K562 (cell line): ENCODE results near the gene SOAT1. TPM values are rescaled to one million over a fixed set of nuclear protein-coding genes. Genes with fewer than 3 reads are reported as not detected.

Experiments
- ARID1B ChIP-seq: fragments of 450-650 bp; IDR thresholded peaks from 2 replicates; pipeline ENCODE4 v1.6.1; 2016; ENCODE audit warnings: antibody characterized with exemption, mild to moderate bottlenecking, inconsistent platforms
- BMI1 ChIP-seq: fragments of 150-350 bp; IDR thresholded peaks from 2 replicates; pipeline ENCODE4 v1.6.1; 2014; ENCODE audit warnings: low read length
- BRD9 ChIP-seq: fragments of 450-650 bp; IDR thresholded peaks from 2 replicates; pipeline ENCODE4 v1.6.1; 2018; ENCODE audit warnings: low read depth; ENCODE audit not compliant: partially characterized antibody
- CTCF ChIP-seq, 3 experiments: IDR thresholded peaks in 2 of 3; conservative IDR thresholded peaks in 1 of 3; 2 replicates each; pipeline ENCODE4 v1.5.1; 2011 to 2012; ENCODE audit warnings: low read length in 3 of 3, mild to moderate bottlenecking in 3 of 3, control low read depth in 2 of 3, improper control_type of control experiment in 1 of 3, inconsistent platforms in 1 of 3, low read depth in 1 of 3, mixed read lengths in 1 of 3, moderate library complexity in 1 of 3; ENCODE audit not compliant: insufficient read depth in 2 of 3
- DEAF1 ChIP-seq: fragments of 450-650 bp; formaldehyde crosslinking; IDR thresholded peaks from 2 replicates; pipeline ENCODE4 v1.4.0; 2020; ENCODE audit warnings: mild to moderate bottlenecking, moderate library complexity
- HDAC6 ChIP-seq: IDR thresholded peaks from 2 replicates; pipeline ENCODE4 v1.6.1; 2012; ENCODE audit warnings: low read depth, mild to moderate bottlenecking, control low read depth, inconsistent platforms, low read length, moderate library complexity
- HDAC8 ChIP-seq: fragments of 450-650 bp; IDR thresholded peaks from 2 replicates; pipeline ENCODE4 v1.6.1; 2016; ENCODE audit warnings: mild to moderate bottlenecking, missing genetic modification characterization, moderate library complexity, missing compliant biosample characterization
- HMG20B ChIP-seq: fragments of 250-450 bp; sonication (Bioruptor Pico); IDR thresholded peaks from 2 replicates; pipeline ENCODE4 v1.5.0; 2021; ENCODE audit warnings: mild to moderate bottlenecking
- NR2C2 ChIP-seq, 2 experiments: fragments of 200-800 bp in 1 of 2; sonication (Bioruptor generic) in 1 of 2; sonication (generic) in 1 of 2; formaldehyde crosslinking in 1 of 2; IDR thresholded peaks; 2 replicates each; pipeline versions ENCODE4 v1.6.1 to v1.8.0; 2016 to 2022; ENCODE audit warnings: mild to moderate bottlenecking in 1 of 2, missing compliant biosample characterization in 1 of 2, missing genetic modification characterization in 1 of 2, missing genetic modification reagents in 1 of 2
- RBBP5 ChIP-seq: fragments of 200-600 bp; sonication (generic); IDR thresholded peaks from 2 replicates; pipeline ENCODE4 v1.6.1; 2012; ENCODE audit warnings: borderline replicate concordance, mild to moderate bottlenecking, low read length, control low read depth, inconsistent platforms; ENCODE audit not compliant: insufficient read depth, poor library complexity, severe bottlenecking
- SRSF9 ChIP-seq: fragments of 200-400 bp; formaldehyde crosslinking; IDR thresholded peaks from 2 replicates; pipeline ENCODE4 v1.6.1; 2017; ENCODE audit warnings: low read depth, low read length, borderline replicate concordance
- SUPT5H ChIP-seq: fragments of 450-650 bp; IDR thresholded peaks from 2 replicates; pipeline ENCODE4 v1.6.1; 2016
- ZNF444 ChIP-seq: fragments of 250-450 bp; sonication (Bioruptor Pico); IDR thresholded peaks from 2 replicates; pipeline ENCODE4 v1.4.0; 2020; ENCODE audit warnings: mild to moderate bottlenecking, moderate library complexity
- ZNF764 ChIP-seq: fragments of 250-450 bp; sonication (Bioruptor Pico); IDR thresholded peaks from 2 replicates; pipeline ENCODE4 v1.4.0; 2020; ENCODE audit warnings: low read depth, mild to moderate bottlenecking, moderate library complexity
- polyA plus RNA-seq, 8 experiments: library from polyadenylated mRNA; depleted of rRNA in 4 of 8; stranded (reverse) in 5 of 8; unstranded in 3 of 8; fragments of >200 nt; fragmentation: Nextera tagmentation in 2 of 8; fragmentation: Illumina TruSeq in 1 of 8; extraction: Ambion mirVana in 2 of 8; extraction: Trizol in 1 of 8; gene quantifications; 2 replicates each; pipeline versions ENCODE4 v1.2.1 to v1.2.3, GENCODE V29; 2011 to 2014; ENCODE audit warnings: inconsistent platforms in 1 of 8, missing spikeins in 1 of 8
- total RNA-seq, 7 experiments: library from RNA; depleted of rRNA in 6 of 7; stranded (reverse); fragments of >200 nt in 6 of 7; fragmentation: Illumina TruSeq in 2 of 7; extraction: Trizol in 2 of 7; gene quantifications; 2 replicates each; pipeline versions ENCODE4 v1.2.1 to v1.2.3, GENCODE V29; 2011 to 2021; ENCODE audit warnings: low replicate concordance in 1 of 7
- TF ChIP-seq, protein P1 (sequence below): sonication (generic); formaldehyde crosslinking; IDR thresholded peaks from 2 replicates; pipeline ENCODE4 v1.8.0; 2022; ENCODE audit warnings: missing genetic modification reagents, mild to moderate bottlenecking, moderate library complexity, borderline replicate concordance

Gene SOAT1
- total and polyA plus RNA-seq, 9 of the 15 experiments (the other 6 are each of a cell fraction or from before 2014, with no cell fraction given) = 5.5 to 29.1 (median 17.3) TPM

- no peak for TF ChIP-seq HDAC6
- TF ChIP-seq HMG20B = no peak
- no peak for TF ChIP-seq HDAC8 (tag)
- no peak for TF ChIP-seq RBBP5
- no peak for TF ChIP-seq SUPT5H
- TF ChIP-seq ARID1B = no peak
- TF ChIP-seq ZNF444 (CRISPR knock-in tag) = no peak
- no peak for TF ChIP-seq ZNF764 (CRISPR knock-in tag)
- no peak for TF ChIP-seq BMI1
- TF ChIP-seq SRSF9 = no peak
- TF ChIP-seq CTCF (IDR thresholded peaks at IDR 0.05 in 2 of 3, conservative IDR thresholded peaks at IDR 0.05 in 1 of 3; ENCODE audit: insufficient read depth in 2 of 3, low read depth in 1 of 3, low read length in 3 of 3) = peak; percentile 55 to 85 (median 56); a peak in 4 of 6 replicates
- TF ChIP-seq, protein P1, sequence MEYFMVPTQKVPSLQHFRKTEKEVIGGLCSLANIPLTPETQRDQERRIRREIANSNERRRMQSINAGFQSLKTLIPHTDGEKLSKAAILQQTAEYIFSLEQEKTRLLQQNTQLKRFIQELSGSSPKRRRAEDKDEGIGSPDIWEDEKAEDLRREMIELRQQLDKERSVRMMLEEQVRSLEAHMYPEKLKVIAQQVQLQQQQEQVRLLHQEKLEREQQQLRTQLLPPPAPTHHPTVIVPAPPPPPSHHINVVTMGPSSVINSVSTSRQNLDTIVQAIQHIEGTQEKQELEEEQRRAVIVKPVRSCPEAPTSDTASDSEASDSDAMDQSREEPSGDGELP (CRISPR knock-in tag) = no peak
- no peak for TF ChIP-seq NR2C2 (CRISPR knock-in tag; IDR thresholded peaks at IDR 0.05)
- no peak for TF ChIP-seq NR2C2 (tag; IDR thresholded peaks at IDR 0.05)
- TF ChIP-seq DEAF1 (CRISPR knock-in tag) = peak; percentile 64
- no peak for TF ChIP-seq BRD9
Measured at GRCh38 chr1:179251675-179252074, 41.9 kb upstream of the SOAT1 start (continued).
